A549 (cell line): Measurements from ENCODE around the gene DTWD1.
A peak's percentile ranks its signal among the peaks of the same experiment; 100 is the strongest.

ENCODE experiments used
- BHLHE40 ChIP-seq: IDR thresholded peaks from 2 replicates; pipeline ENCODE4 v1.6.1; 2012; ENCODE audit warnings: low read depth, low read length, inconsistent platforms
- CEBPB ChIP-seq, 2 experiments: fragments of >200 bp in 1 of 2; sonication (Bioruptor Twin) in 1 of 2; formaldehyde crosslinking in 1 of 2; IDR thresholded peaks; 2 replicates each; pipeline ENCODE4 v1.6.1; 2012 to 2016
- CTCF ChIP-seq: fragments of >200 bp; sonication (Bioruptor Twin); formaldehyde crosslinking; IDR thresholded peaks from 3 replicates; pipeline ENCODE4 v1.5.1; 2016
- EHMT2 ChIP-seq: fragments of 200-600 bp; sonication (generic); IDR thresholded peaks from 2 replicates; pipeline ENCODE4 v1.6.1; 2016; ENCODE audit warnings: antibody characterized with exemption, low read depth, mild to moderate bottlenecking, moderate library complexity
- FOSL2 ChIP-seq, 2 experiments: fragments of 450-650 bp in 1 of 2; fragments of >200 bp in 1 of 2; sonication (Bioruptor Twin) in 1 of 2; formaldehyde crosslinking; IDR thresholded peaks; 2 replicates each; pipeline versions ENCODE4 v1.5.0 to v1.6.1; 2016 to 2020; ENCODE audit warnings: mild to moderate bottlenecking in 1 of 2, moderate library complexity in 1 of 2
- JUN ChIP-seq, 2 experiments: fragments of >200 bp; sonication (Bioruptor Twin); formaldehyde crosslinking; IDR thresholded peaks; 2 replicates in 1 of 2; 3 replicates in 1 of 2; pipeline ENCODE4 v1.6.1; 2016 to 2017
- JUNB ChIP-seq: fragments of >200 bp; sonication (Bioruptor Twin); formaldehyde crosslinking; IDR thresholded peaks from 2 replicates; pipeline ENCODE4 v1.6.1; 2016
- MAZ ChIP-seq: fragments of 150-350 bp; IDR thresholded peaks from 2 replicates; pipeline ENCODE4 v1.6.1; 2014; ENCODE audit warnings: antibody characterized with exemption, low read depth, low read length, borderline replicate concordance
- POLR2A ChIP-seq: IDR thresholded peaks from 2 replicates; pipeline ENCODE4 v1.6.1; 2012; ENCODE audit warnings: mild to moderate bottlenecking, low read length
- POLR2AphosphoS2 ChIP-seq: conservative IDR thresholded peaks from 2 replicates; pipeline ENCODE4 v1.6.1; 2012; ENCODE audit warnings: low read length, improper control_type of control experiment, inconsistent platforms
- RCOR1 ChIP-seq: fragments of 150-350 bp; IDR thresholded peaks from 2 replicates; pipeline ENCODE4 v1.6.1; 2014; ENCODE audit warnings: antibody characterized with exemption, low read length, low read depth
- REST ChIP-seq: fragments of 200-600 bp; sonication (generic); IDR thresholded peaks from 2 replicates; pipeline ENCODE4 v1.6.1; 2016; ENCODE audit warnings: antibody characterized with exemption, mild to moderate bottlenecking, moderate library complexity
- RFX5 ChIP-seq: fragments of 450-650 bp; IDR thresholded peaks from 2 replicates; pipeline ENCODE4 v1.7.1; 2014; ENCODE audit warnings: antibody characterized with exemption, mild to moderate bottlenecking, moderate library complexity
- SREBF2 ChIP-seq: fragments of 450-650 bp; IDR thresholded peaks from 2 replicates; pipeline ENCODE4 v1.6.1; 2014; ENCODE audit warnings: mild to moderate bottlenecking, moderate library complexity

GRCh38 chr15:49675041-49675440 is 54.2 kb downstream of the DTWD1 start:
- TF ChIP-seq RCOR1 (no peak), MAZ (no peak), CTCF (no peak), CEBPB (IDR thresholded peaks at IDR 0.05) (no peak), JUN (IDR thresholded peaks at IDR 0.05) (no peak), BHLHE40 (no peak), JUNB (peak; percentile 57), POLR2A (no peak), EHMT2 (no peak), FOSL2 (IDR thresholded peaks at IDR 0.05) (0 out of 2 replicates have a peak, but pooled peaks have one; percentile 26), FOSL2 (CRISPR knock-in tag; IDR thresholded peaks at IDR 0.05) (peak; percentile 50), POLR2AphosphoS2 (no peak), SREBF2 (no peak), RFX5 (no peak), REST (no peak)
